Cardiac atrium fibroblast (primary cell): Measurements from ENCODE around the gene SLC25A19. TPM values are rescaled to one million over a fixed set of nuclear protein-coding genes. Genes with fewer than 3 reads are reported as not detected.

Experiments
- total RNA-seq: library from RNA; depleted of rRNA; stranded (reverse); fragments of >200 nt; gene quantifications from 2 replicates; pipeline ENCODE4 v1.2.3, GENCODE V29; 2015

Gene SLC25A19
- 2.7 and 3.1 TPM in 2 replicates for total RNA-seq

GRCh38 chr17:75289115-75289831, at the start of gene SLC25A19:
Gene SLC25A19, minus strand, starts transcription at chr17:75289433. Its CDS starts 2,669 bp downstream, at chr17:75286764.

GRCh38 chr17:75270966-75271232, 18.3 kb downstream of the SLC25A19 start, which contains the start of gene MIF4GD:
Gene MIF4GD, minus strand, starts transcription at chr17:75271231. Its CDS starts 1,036 bp downstream, at chr17:75270195.

GRCh38 chr17:75261336-75262111, 27.7 kb downstream of the SLC25A19 start, which contains the start of the genes GGA3 and MRPS7:
Gene GGA3, minus strand, starts transcription at chr17:75261606. Its CDS starts 19 bp downstream, at chr17:75261587.
Gene MRPS7, plus strand, starts transcription at chr17:75261879. Its CDS starts 22 bp downstream, at chr17:75261901.

Other genes with a start within 250 kb of the SLC25A19 start
- gene ATP5PD, start 242.5 kb downstream of the SLC25A19 start, total RNA-seq, result 271 and 283 TPM in 2 replicates
- gene KCTD2, start 242.2 kb downstream of the SLC25A19 start, total RNA-seq, result 12.8 and 24.3 TPM in 2 replicates
- 4.4 and 5.8 TPM in 2 replicates for gene SLC16A5, start 201.5 kb downstream of the SLC25A19 start, total RNA-seq
- gene ARMC7, start 179.5 kb downstream of the SLC25A19 start, total RNA-seq, result 3.2 and 5.8 TPM in 2 replicates
- 70.3 and 89.7 TPM in 2 replicates for gene NT5C, start 157.7 kb downstream of the SLC25A19 start, total RNA-seq
- 100 and 157 TPM in 2 replicates for gene JPT1, start 134.9 kb downstream of the SLC25A19 start, total RNA-seq
- gene SUMO2, start 106.5 kb downstream of the SLC25A19 start, total RNA-seq, result 67.1 and 67.9 TPM in 2 replicates
- gene NUP85, start 83.8 kb downstream of the SLC25A19 start, total RNA-seq, result 19.1 and 27.9 TPM in 2 replicates
- gene GGA3, start 27.8 kb downstream of the SLC25A19 start, total RNA-seq, result 8.8 and 24.8 TPM in 2 replicates
- 38.6 and 40.7 TPM in 2 replicates for gene MRPS7, start 27.6 kb downstream of the SLC25A19 start, total RNA-seq
- gene MIF4GD, start 18.2 kb downstream of the SLC25A19 start, total RNA-seq, result 2.9 and 4.7 TPM in 2 replicates
- 60.8 and 61.7 TPM in 2 replicates for gene GRB2, start 116.2 kb upstream of the SLC25A19 start, total RNA-seq
- 34.8 and 52.7 TPM in 2 replicates for gene TMEM94, start 167.2 kb upstream of the SLC25A19 start, total RNA-seq
- gene CASKIN2, start 226.1 kb upstream of the SLC25A19 start, total RNA-seq, result 6.9 and 12.3 TPM in 2 replicates
- gene TSEN54, start 227.1 kb upstream of the SLC25A19 start, total RNA-seq, result 8.5 and 9.1 TPM in 2 replicates
- under 0.01 and 0.54 TPM in 2 replicates for gene LLGL2, start 236.3 kb upstream of the SLC25A19 start, total RNA-seq